Stimulated activated CD8-positive, alpha-beta memory T cell treated with anti-CD3 and anti-CD28 coated beads, Interleukin-12 subunit alpha, Interleukin-12 subunit beta, amount 100 ng/mL, for 1 hour (primary cell): Measurements from ENCODE around the gene CKAP5.

Source experiments
- DNase-seq: peaks from one replicate; pipeline ENCODE4 v3.0.0-alpha.2; 2020; ENCODE audit warnings: low read depth

Gene CKAP5

GRCh38 chr11:46845740-46846509, at the start of gene CKAP5:
CKAP5 (minus strand) TSS chr11:46846280; CDS start chr11:46821231, 25,049 bp downstream.
- peak; percentile 78 for DNase-seq

GRCh38 chr11:46895821-46896220, 49.7 kb upstream of the CKAP5 start:
- DNase-seq = no peak

GRCh38 chr11:46894961-46895360, 48.9 kb upstream of the CKAP5 start:
- no peak for DNase-seq

GRCh38 chr11:46894506-46894905, 48.4 kb upstream of the CKAP5 start:
- DNase-seq = no peak

- DNase-seq = no peak
These were observed 46.8 kb upstream of the CKAP5 start for GRCh38 chr11:46892838-46893237.

- no peak for DNase-seq
These were observed 46.0 kb upstream of the CKAP5 start for GRCh38 chr11:46892109-46892508.

- no peak for DNase-seq
These were observed 44.6 kb upstream of the CKAP5 start for GRCh38 chr11:46890665-46891064.

- peak; percentile 62 for DNase-seq
These were observed 43.8 kb upstream of the CKAP5 start for GRCh38 chr11:46889689-46890475.

GRCh38 chr11:46889251-46889650, 43.2 kb upstream of the CKAP5 start:
- no peak for DNase-seq

GRCh38 chr11:46888636-46889035, 42.6 kb upstream of the CKAP5 start:
- no peak for DNase-seq

GRCh38 chr11:46886211-46886610, 40.1 kb upstream of the CKAP5 start:
- no peak for DNase-seq

GRCh38 chr11:46879056-46879585, 33.0 kb upstream of the CKAP5 start:
- DNase-seq = no peak

GRCh38 chr11:46877580-46877979, 31.5 kb upstream of the CKAP5 start:
- DNase-seq = no peak

GRCh38 chr11:46876471-46876870, 30.4 kb upstream of the CKAP5 start:
- DNase-seq = no peak

- DNase-seq = no peak
These were observed 28.5 kb upstream of the CKAP5 start for GRCh38 chr11:46874586-46874985.

GRCh38 chr11:46868912-46869311, 22.8 kb upstream of the CKAP5 start:
- no peak for DNase-seq

- no peak for DNase-seq
These were observed 19.3 kb upstream of the CKAP5 start for GRCh38 chr11:46865340-46865739.

- no peak for DNase-seq
These were observed 14.1 kb upstream of the CKAP5 start for GRCh38 chr11:46860218-46860617.

- no peak for DNase-seq
These were observed 13.0 kb upstream of the CKAP5 start for GRCh38 chr11:46858920-46859546.

GRCh38 chr11:46857666-46858065, 11.6 kb upstream of the CKAP5 start:
- DNase-seq = no peak

GRCh38 chr11:46856605-46857343, 10.7 kb upstream of the CKAP5 start:
- DNase-seq = no peak

- no peak for DNase-seq
These were observed 9.8 kb upstream of the CKAP5 start for GRCh38 chr11:46855863-46856262.
